Ramos (cell line): ENCODE results near the gene NT5C.
"Not testable (repeated sequence)": the region's sequence is repeated elsewhere in the genome, so short reads cannot be mapped to it uniquely, and the experiment has no call there.

Source experiments
- in situ Hi-C: fragments of 300-500 bp; cut with MboI; formaldehyde crosslinking; loops from one replicate; pipeline ENCODE4 v1.14.3; 2022; ENCODE audit warnings: low sequenced_read_pairs; ENCODE audit not compliant: unreplicated experiment

The NT5C gene

GRCh38 chr17:75131278-75132017 lies at the start of gene NT5C:
Gene NT5C (minus strand): TSS chr17:75131742. CDS start chr17:75131707, 35 bp downstream.
- in situ Hi-C loops = no loop called here

GRCh38 chr17:75181110-75181509 lies 49.6 kb upstream of the NT5C start:
- in situ Hi-C loops = no loop called here

GRCh38 chr17:75178453-75178852 lies 46.9 kb upstream of the NT5C start:
- in situ Hi-C loops = no loop called here

GRCh38 chr17:75176625-75177024 lies 45.1 kb upstream of the NT5C start:
- in situ Hi-C loops = no loop called here

- in situ Hi-C loops = no loop called here
Observed at GRCh38 chr17:75174996-75175395, 43.5 kb upstream of the NT5C start.

- in situ Hi-C loops = no loop called here
Observed at GRCh38 chr17:75173526-75173925, 42.0 kb upstream of the NT5C start.

GRCh38 chr17:75168998-75169397 lies 37.5 kb upstream of the NT5C start:
- in situ Hi-C loops = no loop called here

- in situ Hi-C loops = not testable (repeated sequence)
Observed at GRCh38 chr17:75164606-75165005, 33.1 kb upstream of the NT5C start.

GRCh38 chr17:75163074-75163473 lies 31.5 kb upstream of the NT5C start:
- in situ Hi-C loops = no loop called here

- in situ Hi-C loops = no loop called here
Observed at GRCh38 chr17:75160211-75160610, 28.7 kb upstream of the NT5C start.

GRCh38 chr17:75159196-75160031 lies 27.9 kb upstream of the NT5C start:
- in situ Hi-C loops = no loop called here

- in situ Hi-C loops = not testable (repeated sequence)
Observed at GRCh38 chr17:75158480-75158879, 26.9 kb upstream of the NT5C start.

- in situ Hi-C loops = no loop called here
Observed at GRCh38 chr17:75155191-75155601, 23.7 kb upstream of the NT5C start.

- in situ Hi-C loops = no loop called here
Observed at GRCh38 chr17:75154195-75155106, 22.9 kb upstream of the NT5C start, which contains the start of gene JPT1. Gene JPT1 (minus strand): TSS chr17:75154512. CDS start chr17:75154397, 115 bp downstream.

- in situ Hi-C loops = no loop called here
Observed at GRCh38 chr17:75153780-75154194, 22.2 kb upstream of the NT5C start.

- in situ Hi-C loops = no loop called here
Observed at GRCh38 chr17:75152922-75153779, 21.6 kb upstream of the NT5C start.

- in situ Hi-C loops = no loop called here
Observed at GRCh38 chr17:75152523-75152921, 21.0 kb upstream of the NT5C start.

- in situ Hi-C loops = no loop called here
Observed at GRCh38 chr17:75151930-75152329, 20.4 kb upstream of the NT5C start.

- in situ Hi-C loops = no loop called here
Observed at GRCh38 chr17:75147878-75148546, 16.5 kb upstream of the NT5C start.
